Mucosa of descending colon (tissue), 3 donors: ENCODE data around the gene LRIG2. TPM values are rescaled to one million over a fixed set of nuclear protein-coding genes. Genes with fewer than 3 reads are reported as not detected.

Source experiments
- ATAC-seq: fragments of 200-7000 bp; cut with Tn5 transposase; one replicate; pipeline ENCODE4 v1.9.1; 2020; ENCODE audit warnings: mild to moderate bottlenecking, moderate library complexity
- DNase-seq, 3 donors: peaks; one replicate each; pipeline ENCODE4 v3.0.0-alpha.2; 2020
- H3K36me3 ChIP-seq: fragments of 200-600 bp; one replicate; pipeline ENCODE4 v1.8.0; 2021; ENCODE audit warnings: low read depth, mild to moderate bottlenecking
- H3K4me1 ChIP-seq: fragments of 200-600 bp; one replicate; pipeline ENCODE4 v1.8.0; 2021; ENCODE audit warnings: low read depth, mild to moderate bottlenecking
- H3K4me3 ChIP-seq: fragments of 200-600 bp; one replicate; pipeline ENCODE4 v1.8.0; 2021; ENCODE audit warnings: mild to moderate bottlenecking
- H3K9me3 ChIP-seq: fragments of 200-600 bp; one replicate; pipeline ENCODE4 v1.8.0; 2021; ENCODE audit warnings: mild to moderate bottlenecking
- intact Hi-C, 2 donors: fragments of 100-400 bp; cut with DNase I in 1 of 2; cut with micrococcal nuclease in 1 of 2; formaldehyde crosslinking; loops; one replicate each; pipeline versions ENCODE4 v1.11.0 to v1.11.1; 2022; cut with DNase I, micrococcal nuclease
- total RNA-seq, 3 donors: library from RNA; stranded (reverse); fragmentation: NEBNext Ultra II Directional in 2 of 3; extraction: Animal tissue kit (Norgen Biotek cat#: 25700) in 2 of 3; gene quantifications; one replicate each; pipeline versions ENCODE4 v1.2.1 to v1.2.4, GENCODE V29; 2021 to 2023
- TF ChIP-seq, protein P1 (sequence below): fragments of 200-600 bp; IDR thresholded peaks from one replicate; pipeline ENCODE4 v1.8.0; 2022; ENCODE audit warnings: antibody characterized with exemption, mild to moderate bottlenecking
- donor health status: DM: no; HTN: no; CAD: no; lungs with moderate emphysema.
- donor health status: DM: no; HTN: no; CAD: no.
- donor health status: DM: no; HTN: yes; CAD: no.

LRIG2 gene
- total RNA-seq, 3 donors from 2014 or later = 15.4 to 26.8 (median 16.4) TPM

DNA sequence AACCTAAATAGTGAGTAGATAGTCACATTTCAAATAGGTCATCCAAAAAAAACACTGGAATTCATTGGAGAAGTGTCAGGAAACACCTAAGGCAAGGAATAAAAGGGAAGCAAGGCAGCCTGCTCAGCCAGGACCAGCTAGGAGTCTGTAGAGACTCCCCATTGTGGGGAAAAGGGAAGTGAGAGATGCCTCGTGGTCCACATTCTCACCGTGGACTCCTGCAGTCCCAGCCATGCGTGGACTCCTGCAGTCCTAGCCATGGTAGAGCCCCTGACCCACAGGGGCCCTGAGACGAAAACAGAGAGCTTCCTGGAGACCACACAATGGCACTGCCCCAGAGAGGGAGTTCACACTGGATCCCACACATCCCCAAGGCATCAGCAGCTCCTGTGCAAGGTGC is 97.5 kb downstream of the LRIG2 start:
- Histone ChIP-seq H3K36me3 (no peaks in the 10 kb centered on the region), H3K4me3 (no peak overlapping the region), H3K9me3 (peaks cover 6% of the 10 kb centered on the region), H3K4me1 (no peaks in the 10 kb centered on the region)
- TF ChIP-seq, protein P1, sequence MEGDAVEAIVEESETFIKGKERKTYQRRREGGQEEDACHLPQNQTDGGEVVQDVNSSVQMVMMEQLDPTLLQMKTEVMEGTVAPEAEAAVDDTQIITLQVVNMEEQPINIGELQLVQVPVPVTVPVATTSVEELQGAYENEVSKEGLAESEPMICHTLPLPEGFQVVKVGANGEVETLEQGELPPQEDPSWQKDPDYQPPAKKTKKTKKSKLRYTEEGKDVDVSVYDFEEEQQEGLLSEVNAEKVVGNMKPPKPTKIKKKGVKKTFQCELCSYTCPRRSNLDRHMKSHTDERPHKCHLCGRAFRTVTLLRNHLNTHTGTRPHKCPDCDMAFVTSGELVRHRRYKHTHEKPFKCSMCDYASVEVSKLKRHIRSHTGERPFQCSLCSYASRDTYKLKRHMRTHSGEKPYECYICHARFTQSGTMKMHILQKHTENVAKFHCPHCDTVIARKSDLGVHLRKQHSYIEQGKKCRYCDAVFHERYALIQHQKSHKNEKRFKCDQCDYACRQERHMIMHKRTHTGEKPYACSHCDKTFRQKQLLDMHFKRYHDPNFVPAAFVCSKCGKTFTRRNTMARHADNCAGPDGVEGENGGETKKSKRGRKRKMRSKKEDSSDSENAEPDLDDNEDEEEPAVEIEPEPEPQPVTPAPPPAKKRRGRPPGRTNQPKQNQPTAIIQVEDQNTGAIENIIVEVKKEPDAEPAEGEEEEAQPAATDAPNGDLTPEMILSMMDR = no peak
- intact Hi-C loops = no loop called here
- peak; percentile 34 for ATAC-seq
- no peak for DNase-seq

DNA sequence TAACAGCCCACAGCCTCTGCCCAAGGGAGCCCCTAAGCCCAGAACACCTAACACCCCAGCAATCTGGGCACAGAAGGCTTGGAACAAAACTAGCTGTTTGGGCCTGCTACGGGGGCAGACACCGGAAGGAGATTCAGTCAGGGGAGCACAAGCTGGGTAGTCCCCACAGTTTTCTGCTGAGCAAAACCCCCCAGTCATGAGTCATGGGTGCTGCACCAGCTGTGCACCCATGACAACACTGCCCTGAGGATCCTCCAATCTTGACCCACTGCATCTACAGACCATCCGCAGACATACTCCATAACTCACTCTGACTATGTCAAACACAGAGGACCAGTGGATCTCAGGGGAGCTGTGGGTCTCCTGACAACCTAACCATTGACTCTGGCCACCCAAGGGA is 105.1 kb downstream of the LRIG2 start:
- no peak for ATAC-seq
- TF ChIP-seq, protein P1 = no peak

DNA sequence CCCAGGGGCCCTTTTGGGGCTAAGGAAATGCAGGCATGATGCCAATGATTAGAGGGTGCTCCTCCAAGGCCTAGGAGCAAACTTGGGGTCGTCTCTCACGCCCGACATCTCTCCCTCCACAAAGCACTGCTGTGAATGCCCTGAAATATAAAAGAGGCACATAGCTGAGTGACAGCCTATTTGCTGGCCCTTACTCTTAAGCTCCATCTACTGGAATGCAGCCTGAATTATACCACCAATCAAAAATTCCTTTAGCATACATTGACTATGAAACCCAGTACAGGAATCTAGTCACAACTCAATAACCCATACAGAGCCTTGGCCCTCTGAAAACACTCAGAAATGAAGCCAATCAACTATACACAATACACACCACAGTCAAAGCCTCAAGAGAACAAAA is 105.5 kb downstream of the LRIG2 start:
- no peaks in the 10 kb centered on the region for H3K36me3 ChIP-seq
- peak; percentile 43 for ATAC-seq
- intact Hi-C loops = no loop called here
- no peak for DNase-seq
- no peaks in the 10 kb centered on the region for H3K4me1 ChIP-seq
- H3K9me3 ChIP-seq = no peaks in the 10 kb centered on the region
- no peak overlapping the region for H3K4me3 ChIP-seq
- TF ChIP-seq, protein P1 = no peak

More for the DNA sequence above, 105.1 kb downstream of the LRIG2 start:
- Histone ChIP-seq H3K36me3 (no peaks in the 10 kb centered on the region), H3K4me1 (no peaks in the 10 kb centered on the region), H3K4me3 (no peak overlapping the region), H3K9me3 (no peaks in the 10 kb centered on the region)
- intact Hi-C loops = no loop called here
- no peak for DNase-seq

Other genes with a start within 250 kb of the LRIG2 start
- gene SLC16A1, start 117.0 kb upstream of the LRIG2 start, total RNA-seq = 100 to 1,000 TPM in 1 of 3 donors, 10 to 100 TPM in 2; 71.2 to 172 (median 88.0) TPM